8988T (cell line): ENCODE results near the gene TMC1.

Experiments used
- DNase-seq: peaks from one replicate; pipeline ENCODE4 v3.0.0; 2011

The TMC1 gene

DNA sequence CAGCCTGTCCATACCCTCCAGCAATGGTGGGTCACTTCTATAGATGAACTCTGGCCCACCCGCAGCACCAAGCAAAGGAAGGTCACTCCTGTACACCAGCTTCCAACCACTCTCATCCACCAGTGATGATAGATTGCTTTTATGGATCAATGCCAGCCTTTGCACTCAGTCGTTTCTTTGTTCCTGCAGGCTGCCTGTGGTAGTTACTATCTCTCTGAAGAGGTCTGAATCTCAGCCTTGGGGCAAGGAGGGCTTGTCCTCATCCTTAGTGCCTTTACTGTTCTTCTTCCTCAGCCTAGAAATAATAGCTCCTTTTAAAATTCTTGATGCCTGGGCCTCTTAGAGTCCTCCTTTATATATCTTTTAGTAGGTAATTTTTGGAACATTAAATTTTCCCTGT is 100.8 kb downstream of the TMC1 start:
- DNase-seq, result no peak

DNA sequence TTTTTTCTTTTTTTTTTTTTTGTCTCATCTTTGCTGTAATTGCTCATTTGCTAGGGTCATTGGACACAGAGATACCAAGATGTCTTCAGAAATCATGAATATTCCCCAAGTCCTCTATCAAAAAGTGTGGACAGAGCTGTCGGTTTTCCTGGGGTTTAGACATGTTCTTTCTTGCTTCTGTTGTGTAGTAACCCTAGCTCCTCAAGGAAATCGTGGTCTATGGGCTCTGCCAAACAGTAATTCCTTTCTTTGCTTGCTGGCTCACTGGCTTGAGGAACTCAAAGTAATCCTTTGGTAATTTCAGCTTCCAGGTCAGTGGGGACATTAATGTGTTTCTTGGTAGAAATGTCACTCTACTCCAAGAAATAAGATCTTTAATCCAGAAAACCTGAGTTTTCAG is 101.7 kb downstream of the TMC1 start:
- DNase-seq, result no peak

- DNase-seq, result no peak
Measured at GRCh38 chr9:72627147-72627546, 105.7 kb downstream of the TMC1 start.

DNA sequence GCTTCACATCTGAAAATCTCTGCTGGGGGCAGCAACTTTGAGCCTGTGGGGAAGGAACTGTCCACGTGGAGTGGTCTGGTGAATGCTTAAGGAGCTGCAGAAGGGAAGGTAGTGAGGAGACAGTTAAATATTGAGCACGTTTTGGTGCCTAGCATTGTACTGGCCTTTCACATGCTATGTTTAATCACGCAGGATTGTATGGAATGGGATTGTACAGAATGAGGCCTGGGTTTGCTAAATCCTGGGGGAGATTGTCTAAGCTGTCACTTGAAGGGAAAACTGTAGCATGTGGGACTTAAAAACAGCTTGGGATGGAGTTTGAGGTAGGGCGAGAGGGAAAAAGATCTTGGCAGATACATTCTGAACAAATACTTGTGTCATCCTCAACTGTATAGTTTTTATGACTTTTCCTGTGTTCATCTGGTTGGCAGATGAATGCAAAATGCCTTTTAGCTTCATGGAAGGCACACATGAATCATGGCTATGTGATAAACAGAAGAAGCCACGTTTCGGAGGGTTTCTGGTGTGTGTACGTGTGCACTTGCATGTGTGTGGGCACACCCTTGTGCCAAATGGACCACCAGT is 106.6 kb downstream of the TMC1 start:
- no peak for DNase-seq

- DNase-seq, result no peak
Measured at GRCh38 chr9:72633966-72634365, 112.6 kb downstream of the TMC1 start.

GRCh38 chr9:72635197-72635596 is 113.8 kb downstream of the TMC1 start:
- no peak for DNase-seq

DNA sequence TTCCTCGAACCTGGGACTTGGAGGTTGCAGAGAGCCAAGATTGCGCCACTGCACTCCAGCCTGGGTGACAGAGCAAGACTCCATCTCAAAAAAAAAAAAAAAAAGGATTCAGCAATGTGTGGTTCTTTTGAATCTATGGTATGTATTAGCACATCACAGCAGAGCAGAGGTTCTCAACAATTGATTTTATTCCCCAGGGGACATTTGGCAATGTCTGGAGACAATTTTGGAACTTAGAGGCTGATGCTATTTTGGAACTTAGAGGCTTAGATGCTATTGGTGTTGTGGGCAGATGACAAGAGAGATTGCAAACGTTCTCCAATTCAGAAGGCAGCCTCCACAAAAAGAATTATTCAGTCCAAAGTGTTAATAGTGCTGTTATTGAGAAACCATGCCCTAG is 115.2 kb downstream of the TMC1 start:
- DNase-seq, result no peak

DNA sequence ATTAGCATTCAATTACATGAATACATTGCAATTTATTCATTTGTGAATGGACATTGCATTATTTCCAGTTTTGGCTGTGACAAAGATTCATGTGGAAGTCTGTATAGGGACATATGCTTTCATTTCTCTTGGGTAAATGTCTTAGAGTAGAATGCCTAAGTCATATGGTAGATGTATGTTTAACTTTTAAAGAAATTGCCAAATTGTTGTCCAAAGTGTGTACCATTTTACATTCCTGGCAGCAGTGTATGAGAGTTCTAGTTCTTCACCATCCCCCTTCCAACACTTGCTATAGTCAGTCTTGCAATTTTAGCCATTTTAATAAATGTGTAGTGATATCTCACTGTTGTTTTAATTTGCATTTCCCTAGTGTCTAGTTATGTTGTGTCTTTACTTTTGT is 122.2 kb downstream of the TMC1 start:
- DNase-seq, result no peak

GRCh38 chr9:72646061-72646460 is 124.7 kb downstream of the TMC1 start:
- DNase-seq, result no peak

DNA sequence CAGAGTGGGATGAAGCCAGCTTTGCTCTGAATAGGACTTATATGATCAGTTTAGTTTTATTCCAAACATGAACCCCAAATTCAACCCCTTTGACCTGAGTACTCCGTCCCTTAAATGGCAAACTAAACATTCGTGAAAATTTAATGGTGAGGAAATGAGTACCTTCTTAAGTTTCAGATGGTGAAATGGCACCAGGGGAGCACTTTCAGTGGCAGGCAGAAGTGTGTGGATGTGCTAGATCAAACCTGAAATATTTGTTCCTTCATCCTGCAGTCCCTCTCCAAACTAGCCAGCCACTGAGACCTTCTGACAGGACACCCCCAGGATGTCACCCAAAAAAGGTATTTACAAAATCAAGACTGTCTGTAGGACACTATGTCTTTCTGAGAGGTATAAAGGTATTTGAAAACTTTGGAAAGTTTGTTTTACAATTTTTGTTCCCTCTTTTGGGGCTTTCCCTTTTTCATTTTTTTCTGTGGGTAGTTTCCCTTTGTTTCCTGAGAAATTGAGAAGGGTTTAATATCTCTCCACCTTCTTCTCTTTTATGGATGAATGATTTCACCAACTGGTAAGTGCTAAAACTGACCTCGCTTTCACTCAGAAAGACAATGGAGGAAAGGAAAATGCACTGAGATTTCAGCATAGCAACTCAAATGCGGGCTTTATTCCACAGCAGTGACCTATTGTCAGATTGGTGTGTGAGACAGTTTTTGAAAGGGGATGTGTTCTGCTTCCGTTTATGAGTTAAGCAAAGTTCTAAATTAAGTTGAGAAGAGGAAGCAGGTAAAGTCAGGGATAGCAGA is 127.1 kb downstream of the TMC1 start:
- DNase-seq, result no peak

- no peak for DNase-seq
Measured at GRCh38 chr9:72649127-72649442, 127.7 kb downstream of the TMC1 start.

DNA sequence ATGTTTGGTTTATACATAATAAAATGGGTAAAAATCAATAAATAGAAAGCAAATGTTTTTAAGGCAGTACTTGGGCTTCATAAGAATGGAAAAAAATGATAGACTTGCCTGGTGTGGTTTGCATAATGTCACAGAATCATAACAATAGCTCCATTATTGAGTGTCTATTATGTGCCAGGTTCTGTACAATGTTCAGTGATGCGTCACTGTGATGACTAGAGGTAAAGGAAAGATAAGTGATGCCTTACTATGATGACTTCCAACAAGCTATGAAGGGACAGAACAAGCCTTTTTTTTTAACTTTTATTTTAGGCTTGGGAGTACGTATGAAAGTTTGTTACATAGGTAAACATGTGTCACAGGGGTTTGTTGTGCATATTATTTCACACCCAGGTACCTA is 128.8 kb downstream of the TMC1 start:
- no peak for DNase-seq

DNA sequence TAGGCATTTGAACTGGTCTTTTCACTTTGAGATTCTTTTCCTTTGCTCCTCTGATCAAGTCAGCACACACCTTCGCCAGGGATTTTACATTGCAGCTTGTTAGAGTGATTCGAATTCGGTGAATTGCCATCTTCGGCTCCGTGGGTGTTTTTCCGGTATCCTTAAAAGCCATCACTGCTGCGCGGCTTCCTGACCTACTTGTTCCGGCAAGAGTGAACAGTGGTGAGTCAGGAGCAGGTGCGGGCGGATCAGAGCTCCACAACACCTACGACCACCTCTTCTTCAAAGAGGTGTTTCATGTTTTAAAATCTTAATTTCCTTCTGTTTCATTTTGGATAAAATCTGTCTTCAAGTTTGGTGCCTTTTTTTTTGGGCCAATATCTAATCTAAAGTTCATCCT is 134.6 kb downstream of the TMC1 start:
- no peak for DNase-seq

GRCh38 chr9:72657023-72657422 is 135.6 kb downstream of the TMC1 start:
- DNase-seq, result no peak

GRCh38 chr9:72658703-72659102 is 137.3 kb downstream of the TMC1 start:
- no peak for DNase-seq

DNA sequence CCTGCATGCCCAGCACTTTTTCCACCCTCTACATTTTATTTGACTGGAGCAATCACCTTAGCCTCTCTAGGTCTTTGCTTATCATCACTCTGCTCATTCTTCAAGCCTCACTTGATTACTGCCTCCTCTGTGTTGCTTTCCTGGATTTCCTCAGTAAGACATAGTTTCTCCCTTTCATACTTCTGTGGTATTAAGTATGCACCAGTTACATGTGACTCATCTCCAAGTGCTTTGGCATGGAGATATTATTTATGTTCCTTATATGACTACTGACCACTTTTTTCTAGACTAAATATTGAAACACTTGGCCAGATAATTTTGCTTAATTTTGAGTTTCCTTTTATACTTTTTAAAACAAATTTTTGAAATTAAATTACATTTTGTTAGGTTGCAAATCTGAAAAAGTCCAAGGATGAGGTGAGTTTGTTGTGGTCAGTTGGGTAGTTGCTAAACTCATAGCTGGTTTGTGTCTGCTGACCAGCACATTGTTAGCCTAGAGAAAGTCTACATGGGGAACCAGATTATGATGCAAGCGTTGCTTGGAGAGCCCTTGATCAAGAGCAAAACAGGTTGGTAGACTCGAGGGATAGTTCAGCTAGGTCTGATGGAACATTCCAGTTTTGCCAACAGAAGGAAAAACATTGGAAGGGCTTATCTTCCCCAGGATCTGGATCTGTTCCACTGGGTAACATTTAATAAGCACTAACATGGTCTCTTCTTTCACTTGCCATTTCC is 140.2 kb downstream of the TMC1 start:
- no peak for DNase-seq

GRCh38 chr9:72665421-72665820 is 144.0 kb downstream of the TMC1 start:
- no peak for DNase-seq

- no peak for DNase-seq
Measured at GRCh38 chr9:72667181-72667580, 145.8 kb downstream of the TMC1 start.

DNA sequence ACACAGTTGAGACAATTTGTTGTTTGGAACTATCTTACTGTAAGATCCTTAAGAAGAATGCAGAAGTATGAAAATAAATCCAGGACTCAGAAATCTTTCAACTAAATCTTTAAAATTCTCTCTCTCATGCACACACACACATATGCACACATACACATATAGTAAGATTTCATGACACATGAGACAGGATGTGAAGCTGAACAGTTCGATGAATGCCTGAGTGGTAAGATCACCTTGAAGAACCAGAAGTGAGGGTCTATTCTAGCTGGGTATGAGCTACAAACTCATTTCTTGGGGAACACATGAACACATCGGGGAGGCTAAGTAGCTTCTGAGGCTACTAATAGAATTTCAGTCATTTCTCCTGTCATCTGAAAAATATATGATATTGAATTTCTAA is 153.6 kb downstream of the TMC1 start:
- DNase-seq, result no peak

GRCh38 chr9:72675586-72675985 is 154.2 kb downstream of the TMC1 start:
- DNase-seq, result no peak

GRCh38 chr9:72680593-72681282 is 159.3 kb downstream of the TMC1 start:
- no peak for DNase-seq

DNA sequence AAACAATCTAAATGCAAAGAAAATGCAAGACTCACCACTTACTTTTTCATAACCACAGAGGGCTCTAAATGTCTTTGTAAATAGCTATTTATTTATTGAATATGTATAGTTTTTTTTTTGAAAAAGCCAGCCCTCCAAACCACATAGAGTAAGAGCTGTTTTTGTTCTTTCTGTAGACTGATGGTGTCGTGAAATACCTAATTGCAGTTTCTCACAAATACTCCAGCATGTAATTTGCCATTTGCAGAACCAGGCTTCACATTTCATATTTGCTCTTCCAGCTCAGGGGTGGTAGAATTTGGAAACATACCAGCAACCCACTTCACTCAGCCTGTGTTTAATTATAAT is 159.8 kb downstream of the TMC1 start:
- DNase-seq, result no peak

DNA sequence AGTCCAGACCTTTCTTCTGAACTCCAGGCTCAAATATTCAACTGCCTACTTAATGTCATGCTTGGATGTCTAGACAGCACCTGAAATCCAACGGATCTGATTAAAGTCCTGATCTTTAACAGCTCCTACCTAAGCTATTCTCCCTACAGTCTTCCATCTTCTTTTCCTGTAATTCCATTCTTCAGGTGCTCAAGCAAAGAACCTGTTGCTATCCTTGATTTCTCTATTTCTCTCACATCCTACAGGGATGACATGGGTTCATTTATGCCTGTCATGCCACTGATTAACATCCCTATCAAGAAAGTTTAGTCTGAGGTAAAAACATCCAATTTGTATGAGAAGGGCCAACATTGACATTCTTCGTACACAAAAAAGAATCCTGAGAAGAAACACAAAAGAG is 163.2 kb downstream of the TMC1 start:
- no peak for DNase-seq

DNA sequence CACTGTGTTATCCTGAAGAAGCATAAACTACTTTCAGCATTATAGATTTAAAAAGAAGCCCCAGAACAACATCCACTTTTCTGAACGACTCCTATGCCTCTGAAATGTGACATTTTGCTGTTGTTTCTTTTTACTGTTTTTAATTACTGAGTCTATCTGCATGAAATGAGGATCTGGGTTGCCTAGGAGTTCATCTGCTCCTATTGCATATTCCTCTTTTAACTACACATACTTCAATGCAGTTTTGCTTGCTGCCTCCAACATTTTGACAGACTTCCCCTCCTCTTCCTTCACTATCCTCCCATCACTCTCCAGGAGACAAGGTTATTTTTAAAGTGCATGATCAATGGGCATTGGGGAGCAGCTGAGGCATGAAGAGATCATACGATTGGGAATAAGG is 164.5 kb downstream of the TMC1 start:
- DNase-seq, result no peak
